Spinal cord (tissue), 10 donors: ENCODE data around the gene ALDH3B1. TPM values are rescaled to one million over a fixed set of nuclear protein-coding genes. Genes with fewer than 3 reads are reported as not detected.

Source experiments
- DNase-seq, 6 donors: peaks; one replicate each; pipeline versions ENCODE4 v3.0.0 to v3.0.0-alpha.2; 2013 to 2015; ENCODE audit warnings: low spot score in 6 of 6, low read depth in 4 of 6
- H3K27ac ChIP-seq: one replicate; pipeline ENCODE4 v1.5.1; 2013; ENCODE audit warnings: low read depth, low read length, control low read depth
- H3K27me3 ChIP-seq: one replicate; pipeline ENCODE4 v1.6.1; 2013; ENCODE audit warnings: low read length; ENCODE audit not compliant: control insufficient read depth, insufficient read depth
- H3K36me3 ChIP-seq: one replicate; pipeline ENCODE4 v1.6.1; 2013; ENCODE audit warnings: low read length; ENCODE audit not compliant: control insufficient read depth, insufficient read depth
- H3K4me1 ChIP-seq: one replicate; pipeline ENCODE4 v1.6.1; 2013; ENCODE audit warnings: low read length; ENCODE audit not compliant: control insufficient read depth, insufficient read depth
- H3K4me3 ChIP-seq: one replicate; pipeline ENCODE4 v1.5.1; 2013; ENCODE audit warnings: low read depth, low read length, control low read depth
- H3K9me3 ChIP-seq: one replicate; pipeline ENCODE4 v1.6.1; 2013; ENCODE audit warnings: low read length; ENCODE audit not compliant: control insufficient read depth, insufficient read depth
- WGBS: methylation state at CpG from one replicate; pipeline ENCODE4 v1.1.5; 2013; ENCODE audit warnings: missing lambda C conversion rate; ENCODE audit not compliant: insufficient coverage; 5-methylcytosine and 5-hydroxymethylcytosine counted together
- polyA plus RNA-seq, 2 donors: library from polyadenylated mRNA; unstranded; fragments of 120-200 nt; gene quantifications; one replicate each; pipeline ENCODE4 v1.2.1, GENCODE V29; 2013; ENCODE audit not compliant: insufficient read length in 2 of 2
- total RNA-seq, 2 donors: library from RNA; depleted of rRNA in 1 of 2; stranded (reverse); fragments of 120-200 nt in 1 of 2; fragments of >200 nt in 1 of 2; gene quantifications; one replicate each; pipeline versions ENCODE4 v1.2.3 to v1.2.4, GENCODE V29; 2013 to 2014
- donor health status: healthy.

The ALDH3B1 gene
- total and polyA plus RNA-seq, 4 donors: 2.9 to 4.8 (median 3.9) TPM

DNA sequence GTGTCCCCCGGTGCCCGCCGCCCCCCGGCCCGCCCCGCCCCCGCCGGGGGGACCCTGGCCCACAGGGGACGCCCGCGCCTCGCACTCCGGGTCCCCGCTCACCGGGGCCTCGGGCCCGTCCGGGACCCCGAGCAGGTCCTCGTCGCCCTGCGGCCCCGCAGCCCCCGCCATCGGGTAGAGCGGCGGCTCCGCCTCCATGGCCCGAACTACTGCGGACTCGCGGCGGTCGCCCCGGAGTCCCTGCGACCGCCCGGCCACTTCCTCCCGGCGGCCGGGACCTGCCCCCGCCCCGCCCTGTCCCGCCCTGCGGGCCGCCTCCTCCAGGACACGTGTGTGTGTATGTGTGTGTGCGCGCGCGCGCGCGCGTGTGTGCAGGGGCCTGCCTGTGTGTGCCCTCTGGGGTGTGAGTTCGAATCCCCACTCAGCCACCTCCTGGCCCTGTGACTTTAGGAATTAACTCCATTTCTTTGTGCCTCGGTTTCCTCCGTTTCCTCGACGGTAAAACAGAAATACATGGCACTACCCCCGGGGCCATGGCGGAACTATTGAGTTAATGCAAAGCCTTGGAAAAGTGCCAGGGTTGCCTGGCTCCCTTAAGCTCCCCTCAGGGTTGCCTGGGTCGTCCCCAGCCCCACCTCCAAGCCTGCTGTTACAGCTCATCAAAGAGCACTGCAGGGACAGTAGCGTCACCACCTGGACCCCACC is 6.1 kb upstream of the ALDH3B1 start, which contains the start of gene UNC93B1:
Gene UNC93B1, minus strand, starts transcription at position 252 of the 705 bp plus-strand sequence. Its CDS starts 54 bp downstream, at position 198.
- 3% methylated on average over 50 of the region's 64 CpGs for WGBS
- peaks cover 33% of the 10 kb centered on the region for H3K4me1 ChIP-seq
- peaks cover 3% of the 10 kb centered on the region for H3K36me3 ChIP-seq
- H3K4me3 ChIP-seq: peak within 1 kb of the TSS; percentile 26
- no peak within 1 kb of the TSS for H3K27ac ChIP-seq
- peaks cover 7% of the 10 kb centered on the region for H3K27me3 ChIP-seq
- DNase-seq: peak in 2 of 6 donors; percentile 34 to 69
- H3K9me3 ChIP-seq: no peaks in the 10 kb centered on the region

- Histone ChIP-seq H3K27me3 (peaks cover 7% of the 10 kb centered on the region), H3K4me1 (peaks cover 41% of the 10 kb centered on the region), H3K9me3 (no peaks in the 10 kb centered on the region), H3K36me3 (peaks cover 3% of the 10 kb centered on the region), H3K4me3 (no peak overlapping the region), H3K27ac (no peak overlapping the region)
- no peak for DNase-seq
- WGBS: 79% methylated on average over 9 of the region's 14 CpGs
Observed at GRCh38 chr11:68004551-68005335, 5.4 kb upstream of the ALDH3B1 start.

DNA sequence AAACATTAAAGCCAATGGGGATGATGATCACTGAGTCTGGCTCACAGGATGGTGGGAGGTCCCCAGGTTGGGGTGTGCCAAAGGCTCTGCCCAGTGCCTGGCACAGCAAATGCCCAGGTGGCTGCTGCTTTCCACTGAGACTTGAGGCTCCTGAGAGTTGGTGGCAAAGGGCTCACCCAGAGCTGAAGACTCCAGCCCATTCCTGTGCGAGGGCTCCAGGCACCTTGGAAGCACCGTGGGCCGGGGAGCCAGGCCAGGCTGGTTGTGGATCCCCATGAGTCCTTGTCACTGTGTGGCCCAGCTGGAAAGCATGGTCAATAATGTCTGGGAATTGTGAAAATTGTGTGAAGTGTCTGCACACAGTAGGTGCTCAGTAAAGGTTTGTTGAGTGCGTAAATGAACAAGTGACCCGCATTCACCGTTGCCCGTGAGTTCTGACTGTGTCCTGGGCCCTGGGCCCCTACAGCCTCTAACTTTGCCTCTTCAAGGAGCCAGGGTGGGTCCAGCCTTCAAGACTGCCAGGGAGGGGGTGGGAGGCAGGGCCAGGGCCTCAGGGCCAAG is 3.4 kb upstream of the ALDH3B1 start:
- Histone ChIP-seq H3K4me3 (no peak overlapping the region), H3K4me1 (peaks cover 60% of the 10 kb centered on the region), H3K27ac (no peak overlapping the region), H3K36me3 (peaks cover 3% of the 10 kb centered on the region), H3K9me3 (no peaks in the 10 kb centered on the region), H3K27me3 (peaks cover 5% of the 10 kb centered on the region)
- WGBS: 96% methylated on average over 7 of the region's 7 CpGs
- DNase-seq: no peak

DNA sequence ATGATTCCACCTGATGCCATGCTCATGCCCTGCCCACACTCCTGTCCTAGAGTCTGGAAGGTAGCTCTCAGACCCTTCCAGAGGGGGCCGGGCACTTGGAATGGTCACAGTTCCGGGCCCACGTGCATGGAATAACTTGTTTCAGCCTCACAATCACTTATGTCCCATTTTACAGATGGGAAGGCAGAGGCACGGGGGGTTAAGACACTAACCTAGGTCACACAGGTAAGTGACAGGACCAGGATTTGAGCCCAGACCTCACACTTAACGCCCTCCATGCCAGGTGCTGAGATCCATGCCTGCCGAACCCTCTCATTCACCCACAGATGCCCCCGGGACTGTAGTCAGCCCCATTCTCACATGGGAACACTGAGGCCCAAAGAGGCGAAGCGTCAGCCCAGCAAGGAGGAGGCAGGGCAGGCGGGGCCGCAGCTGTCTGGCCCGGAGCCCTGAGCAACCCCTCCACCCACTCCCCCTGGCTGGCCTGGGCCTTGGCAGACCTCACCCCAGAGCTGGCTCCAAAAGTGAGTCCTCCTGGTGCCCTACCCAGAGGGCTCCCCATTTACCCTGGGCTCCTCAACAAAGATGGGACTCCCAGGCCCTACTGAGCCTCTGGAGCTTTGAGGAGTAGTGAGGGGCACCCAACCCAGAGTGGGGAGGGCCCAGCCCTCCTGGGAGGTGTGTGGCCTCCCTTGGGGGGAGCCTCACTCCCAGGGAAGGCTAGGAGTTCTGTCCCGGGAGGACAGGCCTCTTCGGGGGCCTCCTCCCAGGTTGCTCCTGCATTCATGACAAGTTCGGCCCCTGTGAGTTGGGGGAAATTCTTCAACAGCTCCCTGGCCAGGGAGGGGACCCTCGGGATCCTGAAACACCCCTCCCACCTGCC is 2.4 kb upstream of the ALDH3B1 start:
- Histone ChIP-seq H3K36me3 (peaks cover 3% of the 10 kb centered on the region), H3K27ac (no peak overlapping the region), H3K27me3 (peaks cover 2% of the 10 kb centered on the region), H3K4me3 (no peak overlapping the region), H3K9me3 (no peaks in the 10 kb centered on the region), H3K4me1 (peaks cover 68% of the 10 kb centered on the region)
- WGBS: 85% methylated on average over 16 of the region's 16 CpGs
- DNase-seq: no peak

- DNase-seq: peak in 2 of 6 donors; percentile 35 to 48
- Histone ChIP-seq H3K4me3 (no peak overlapping the region), H3K27ac (no peak overlapping the region), H3K27me3 (no peaks in the 10 kb centered on the region), H3K4me1 (peaks cover 70% of the 10 kb centered on the region), H3K36me3 (peaks cover 3% of the 10 kb centered on the region), H3K9me3 (no peaks in the 10 kb centered on the region)
- WGBS: 80% methylated on average over 20 of the region's 27 CpGs
Observed at GRCh38 chr11:68008381-68009337, 1.5 kb upstream of the ALDH3B1 start.

DNA sequence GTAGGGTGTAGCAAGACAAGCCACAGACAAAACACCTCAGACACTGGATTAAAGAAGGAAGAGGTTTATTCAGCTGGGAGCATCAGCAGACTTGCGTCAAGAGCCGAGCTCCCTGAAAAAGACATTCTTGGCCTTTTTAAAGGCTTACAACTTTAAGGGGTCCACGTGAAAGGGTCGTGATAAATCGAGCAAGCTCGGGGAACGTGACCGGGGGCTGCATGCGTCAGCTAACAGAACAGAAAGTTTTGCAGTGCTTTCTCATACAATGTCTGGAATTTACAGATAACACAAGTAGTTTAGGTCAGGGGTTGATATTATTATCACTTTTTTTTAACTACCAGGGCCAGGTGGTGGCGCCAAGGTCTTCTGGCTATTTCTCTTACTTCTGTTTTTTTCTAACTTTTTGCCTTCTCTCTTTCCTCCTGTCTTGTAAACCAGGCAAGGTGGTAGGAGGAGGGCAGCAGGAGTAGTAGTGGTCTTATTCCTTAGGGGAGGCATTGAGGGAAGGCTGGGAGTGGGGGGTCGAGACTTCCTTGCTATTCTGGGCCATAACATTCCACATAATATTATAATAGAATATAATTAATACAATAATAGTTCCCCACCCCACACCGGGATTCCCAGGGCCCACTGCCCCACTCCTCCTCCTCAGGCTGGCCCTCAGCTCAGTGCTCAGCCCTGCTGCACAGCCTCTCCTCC is 587 bp upstream of the ALDH3B1 start:
- no peak overlapping the region for H3K4me3 ChIP-seq
- H3K4me1 ChIP-seq: peaks cover 73% of the 10 kb centered on the region
- H3K36me3 ChIP-seq: peaks cover 5% of the 10 kb centered on the region
- WGBS: 71% methylated on average over 7 of the region's 12 CpGs
- H3K9me3 ChIP-seq: no peaks in the 10 kb centered on the region
- H3K27ac ChIP-seq: peak overlapping the region; percentile 64
- peak in 1 of 6 donors; percentile 32 for DNase-seq
- no peaks in the 10 kb centered on the region for H3K27me3 ChIP-seq

DNA sequence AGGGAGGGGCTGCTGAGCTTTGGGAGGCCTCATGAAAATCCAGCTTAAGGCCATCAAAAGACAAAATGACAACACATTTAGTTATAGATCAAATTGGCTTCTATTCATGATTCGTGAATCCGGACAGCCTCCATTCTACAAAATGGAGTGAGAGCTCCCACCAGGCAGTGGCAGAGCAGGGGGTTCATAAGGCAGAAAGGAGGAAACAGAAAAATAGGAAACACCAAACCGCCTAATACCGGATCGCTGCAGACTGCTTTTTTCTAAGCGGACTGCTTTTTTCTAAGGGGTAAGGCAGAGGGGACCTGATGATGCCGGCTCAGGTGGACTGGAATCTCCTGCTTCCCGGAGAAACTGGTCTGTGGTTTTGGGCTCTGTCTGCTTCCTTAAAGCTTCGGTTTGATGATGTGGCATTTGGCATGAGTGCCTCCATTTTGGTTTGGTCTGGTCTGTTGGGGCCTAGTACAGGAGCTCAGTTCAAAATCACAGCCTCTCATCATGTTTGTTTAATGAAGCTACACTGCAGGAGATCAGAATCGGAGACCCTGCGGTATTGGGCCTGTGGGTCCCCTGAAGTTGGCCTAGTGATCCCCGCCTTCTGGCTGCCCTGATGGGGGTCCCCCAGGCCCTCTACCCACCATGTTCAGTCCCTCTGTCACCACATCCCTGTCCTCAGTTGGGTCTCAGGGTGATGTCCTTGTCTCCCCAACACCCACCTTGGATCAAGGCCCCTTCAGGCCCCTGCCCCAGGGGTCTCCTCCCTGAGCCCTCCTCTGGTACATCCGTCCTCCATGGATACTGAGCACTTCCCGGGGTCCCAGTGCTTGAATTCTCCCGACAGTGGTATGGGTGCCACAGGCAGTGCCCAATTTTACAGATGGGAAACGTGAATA is 1.2 kb downstream of the ALDH3B1 start:
- WGBS: 69% methylated on average over 14 of the region's 16 CpGs
- Histone ChIP-seq H3K4me1 (peaks cover 81% of the 10 kb centered on the region), H3K27ac (peak overlapping the region; percentile 64)

More for the DNA sequence above, 1.2 kb downstream of the ALDH3B1 start:
- no peak overlapping the region for H3K4me3 ChIP-seq
- DNase-seq: no peak
- peaks cover 5% of the 10 kb centered on the region for H3K36me3 ChIP-seq
- H3K9me3 ChIP-seq: no peaks in the 10 kb centered on the region
- no peaks in the 10 kb centered on the region for H3K27me3 ChIP-seq
